Activated naive CD8-positive, alpha-beta T cell treated with anti-CD3 and anti-CD28 coated beads, Interleukin-2, amount 10 ng/mL, durations not matched to agents 7 days and 5 days (primary cell): ENCODE data around the gene ZFYVE9. TPM values are rescaled to one million over a fixed set of nuclear protein-coding genes. Genes with fewer than 3 reads are reported as not detected.
"Not testable (repeated sequence)": the region's sequence is repeated elsewhere in the genome, so short reads cannot be mapped to it uniquely, and the experiment has no call there.

Source experiments
- ATAC-seq: fragments of 150-1000 bp; cut with Tn5 transposase; one replicate; pipeline ENCODE4 v1.10.0; 2021; ENCODE audit warnings: low read depth, moderate library complexity
- POLR2A ChIA-PET: fragments of 350-600 bp; sonication (Branson Sonifier 250); formaldehyde crosslinking; loops from one replicate; lab custom pipeline; 2021; ENCODE audit warnings: antibody characterized with exemption; lab: Charles Lee
- DNase-seq: peaks from one replicate; pipeline ENCODE4 v3.0.0; 2021
- H3K27ac Mint-ChIP-seq: one replicate; pipeline ENCODE4 v1.8.0; 2022; ENCODE audit warnings: mild to moderate bottlenecking, mixed read lengths
- H3K27me3 Mint-ChIP-seq: one replicate; pipeline ENCODE4 v1.8.0; 2022; ENCODE audit warnings: mild to moderate bottlenecking, moderate library complexity, mixed read lengths
- H3K36me3 Mint-ChIP-seq: one replicate; pipeline ENCODE4 v1.8.0; 2021; ENCODE audit warnings: mild to moderate bottlenecking, mixed read lengths
- H3K4me1 Mint-ChIP-seq: one replicate; pipeline ENCODE4 v1.8.0; 2021; ENCODE audit warnings: mixed read lengths
- H3K4me3 Mint-ChIP-seq: one replicate; pipeline ENCODE4 v1.8.0; 2022; ENCODE audit warnings: mild to moderate bottlenecking, moderate library complexity, mixed read lengths
- H3K9me3 Mint-ChIP-seq: one replicate; pipeline ENCODE4 v1.8.0; 2021; ENCODE audit warnings: mixed read lengths
- total RNA-seq, 2 experiments: library from RNA; stranded (reverse); gene quantifications; one replicate each; pipeline ENCODE4 v1.2.3, GENCODE V29; 2021

The ZFYVE9 gene
- total RNA-seq, 2 experiments from 2014 or later: 4.5 to 5.5 TPM

GRCh38 chr1:52189898-52190480 lies 48.1 kb downstream of the ZFYVE9 start:
- H3K27me3 Mint-ChIP-seq: no peaks in the 10 kb centered on the region
- POLR2A ChIA-PET: no interaction called here
- no peak overlapping the region for H3K27ac Mint-ChIP-seq
- ATAC-seq (no peak), DNase-seq (no peak)
- no peak overlapping the region for H3K4me3 Mint-ChIP-seq
- peaks cover 2% of the 10 kb centered on the region for H3K9me3 Mint-ChIP-seq
- H3K36me3 Mint-ChIP-seq: no peaks in the 10 kb centered on the region
- peaks cover 3% of the 10 kb centered on the region for H3K4me1 Mint-ChIP-seq

DNA sequence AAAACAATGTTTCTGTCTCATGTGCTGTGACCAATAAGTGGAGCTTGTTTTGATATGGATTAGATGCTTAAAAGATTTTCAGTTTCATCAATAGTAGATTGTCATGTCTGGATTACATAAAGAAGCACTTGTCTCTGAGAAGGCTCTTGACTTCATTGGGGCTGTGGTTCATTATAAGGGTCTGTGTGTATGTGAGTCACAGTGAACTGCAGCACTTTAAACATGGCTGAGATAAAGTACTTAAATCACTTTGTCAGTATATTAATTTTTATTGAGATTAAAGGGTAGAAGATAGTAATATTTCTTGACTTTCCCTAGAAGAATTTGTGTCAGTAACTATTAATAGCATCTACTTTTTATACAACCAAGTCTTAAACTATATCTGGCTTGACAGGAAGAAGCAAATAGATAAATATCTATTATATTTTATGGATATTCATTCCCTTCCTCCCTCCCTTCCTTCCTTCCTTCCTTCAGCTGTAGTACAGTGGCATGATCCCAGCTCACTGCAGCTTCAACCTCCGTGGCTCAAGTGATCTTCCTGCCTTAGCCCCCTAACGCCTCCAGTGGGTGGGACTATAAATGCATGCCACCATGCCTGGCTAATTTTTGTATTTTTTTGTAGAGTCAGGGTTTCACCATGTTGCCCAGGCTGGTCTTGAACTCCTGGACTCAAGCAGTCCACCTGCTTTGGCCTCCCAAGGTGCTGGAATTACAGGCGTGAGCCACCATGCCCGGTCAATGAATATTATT lies 48.8 kb downstream of the ZFYVE9 start:
- H3K27ac Mint-ChIP-seq: no peak overlapping the region
- H3K4me1 Mint-ChIP-seq: peaks cover 3% of the 10 kb centered on the region
- DNase-seq (no peak), ATAC-seq (no peak)
- peaks cover 2% of the 10 kb centered on the region for H3K9me3 Mint-ChIP-seq
- H3K36me3 Mint-ChIP-seq: no peaks in the 10 kb centered on the region
- H3K4me3 Mint-ChIP-seq: no peak overlapping the region
- POLR2A ChIA-PET: no interaction called here
- H3K27me3 Mint-ChIP-seq: no peaks in the 10 kb centered on the region

DNA sequence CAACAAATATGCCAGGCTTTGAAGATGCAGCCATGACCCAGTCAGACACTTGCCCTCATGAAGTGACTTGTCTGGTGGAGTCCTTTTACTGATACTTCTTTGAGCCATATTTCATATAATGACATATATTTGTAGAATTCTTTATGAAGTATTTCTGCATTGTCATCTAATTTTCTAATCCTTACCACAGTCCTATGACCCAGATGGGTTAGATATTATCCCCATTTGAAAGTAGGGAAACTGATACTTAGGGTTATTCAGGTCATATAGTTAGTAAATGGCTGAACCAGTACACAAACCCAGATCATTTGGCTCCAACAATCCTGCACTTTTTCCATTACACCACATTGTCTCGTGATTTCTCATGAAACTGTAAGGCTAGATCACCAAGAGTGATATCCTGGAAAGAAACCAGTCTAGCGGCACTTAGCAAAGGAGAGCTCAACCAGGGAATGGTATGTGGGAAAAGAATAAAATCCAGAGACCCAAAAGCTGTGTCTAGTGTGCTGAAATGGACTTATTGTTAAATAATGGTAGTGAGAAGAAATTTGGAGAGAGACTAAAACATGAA lies 49.6 kb downstream of the ZFYVE9 start:
- Mint-ChIP-seq H3K27ac (no peak overlapping the region), H3K27me3 (no peaks in the 10 kb centered on the region)
- no peak for ATAC-seq

DNA sequence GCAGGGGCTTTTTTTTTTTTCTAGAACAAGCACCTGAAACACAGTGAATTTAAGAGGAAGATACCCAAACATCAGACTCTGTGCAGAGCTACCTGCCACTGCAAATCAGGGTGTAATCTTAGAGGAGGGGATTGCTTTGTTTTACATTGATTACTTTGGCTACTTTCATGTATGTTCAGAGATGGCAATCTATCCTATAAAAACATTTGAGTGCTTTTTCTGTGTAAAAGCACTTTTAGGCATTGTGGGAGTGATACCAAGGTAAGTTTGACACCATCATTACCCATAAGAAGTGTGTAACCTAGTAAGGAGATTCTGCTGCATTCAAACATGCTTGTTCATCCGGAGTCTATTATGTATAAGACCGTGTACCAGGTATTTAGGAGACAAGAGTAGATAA lies 50.1 kb downstream of the ZFYVE9 start:
- H3K9me3 Mint-ChIP-seq: no peaks in the 10 kb centered on the region
- no peak for ATAC-seq
- H3K4me1 Mint-ChIP-seq: peaks cover 3% of the 10 kb centered on the region
- no peaks in the 10 kb centered on the region for H3K36me3 Mint-ChIP-seq
- no peak overlapping the region for H3K27ac Mint-ChIP-seq
- POLR2A ChIA-PET: no interaction called here
- DNase-seq: no peak
- no peaks in the 10 kb centered on the region for H3K27me3 Mint-ChIP-seq
- H3K4me3 Mint-ChIP-seq: no peak overlapping the region

More for the DNA sequence above, 49.6 kb downstream of the ZFYVE9 start:
- Mint-ChIP-seq H3K9me3 (peaks cover under 1% of the 10 kb centered on the region), H3K4me1 (peaks cover 3% of the 10 kb centered on the region), H3K36me3 (no peaks in the 10 kb centered on the region), H3K4me3 (no peak overlapping the region)
- no peak for DNase-seq
- POLR2A ChIA-PET: no interaction called here

- Mint-ChIP-seq H3K4me1 (peaks cover 3% of the 10 kb centered on the region), H3K4me3 (no peak overlapping the region), H3K9me3 (no peaks in the 10 kb centered on the region), H3K36me3 (no peaks in the 10 kb centered on the region), H3K27ac (no peak overlapping the region), H3K27me3 (no peaks in the 10 kb centered on the region)
- ATAC-seq: no peak
- no peak for DNase-seq
- POLR2A ChIA-PET: no interaction called here
These were observed 50.5 kb downstream of the ZFYVE9 start for GRCh38 chr1:52192436-52192835.

DNA sequence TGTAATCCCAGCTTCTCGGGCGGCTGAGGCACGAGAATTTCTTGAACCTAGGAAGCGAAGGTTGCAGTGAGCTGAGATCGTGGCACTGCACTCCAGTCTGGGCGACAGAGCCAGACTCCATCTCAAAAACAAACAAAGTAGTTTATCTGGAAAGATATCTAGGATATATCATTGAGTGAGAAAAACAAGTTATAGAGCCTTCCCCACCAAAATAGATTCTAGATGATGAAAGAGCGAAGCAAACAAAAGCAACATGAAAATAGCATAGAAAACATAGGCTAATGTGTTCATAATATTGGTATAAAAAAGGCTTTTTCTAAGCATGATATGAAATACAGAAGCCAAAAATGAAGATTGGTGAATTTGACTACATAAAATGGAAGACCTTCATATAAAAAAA lies 52.1 kb downstream of the ZFYVE9 start:
- ATAC-seq (no peak), DNase-seq (no peak)
- Mint-ChIP-seq H3K27ac (no peak overlapping the region), H3K9me3 (no peaks in the 10 kb centered on the region), H3K4me3 (no peak overlapping the region), H3K4me1 (no peaks in the 10 kb centered on the region), H3K36me3 (peaks cover 1% of the 10 kb centered on the region), H3K27me3 (no peaks in the 10 kb centered on the region)
- POLR2A ChIA-PET: interaction anchor here (0.6 kb wide), 1 partner anchor 491 kb away, joined by 3 read pairs; no protein-coding TSS in a partner anchor

GRCh38 chr1:52195161-52195560 lies 53.3 kb downstream of the ZFYVE9 start:
- no peak for ATAC-seq
- POLR2A ChIA-PET: no interaction called here
- Mint-ChIP-seq H3K9me3 (no peaks in the 10 kb centered on the region), H3K27ac (no peak overlapping the region), H3K4me1 (no peaks in the 10 kb centered on the region), H3K36me3 (peaks cover 1% of the 10 kb centered on the region), H3K27me3 (no peaks in the 10 kb centered on the region), H3K4me3 (no peak overlapping the region)
- no peak for DNase-seq

DNA sequence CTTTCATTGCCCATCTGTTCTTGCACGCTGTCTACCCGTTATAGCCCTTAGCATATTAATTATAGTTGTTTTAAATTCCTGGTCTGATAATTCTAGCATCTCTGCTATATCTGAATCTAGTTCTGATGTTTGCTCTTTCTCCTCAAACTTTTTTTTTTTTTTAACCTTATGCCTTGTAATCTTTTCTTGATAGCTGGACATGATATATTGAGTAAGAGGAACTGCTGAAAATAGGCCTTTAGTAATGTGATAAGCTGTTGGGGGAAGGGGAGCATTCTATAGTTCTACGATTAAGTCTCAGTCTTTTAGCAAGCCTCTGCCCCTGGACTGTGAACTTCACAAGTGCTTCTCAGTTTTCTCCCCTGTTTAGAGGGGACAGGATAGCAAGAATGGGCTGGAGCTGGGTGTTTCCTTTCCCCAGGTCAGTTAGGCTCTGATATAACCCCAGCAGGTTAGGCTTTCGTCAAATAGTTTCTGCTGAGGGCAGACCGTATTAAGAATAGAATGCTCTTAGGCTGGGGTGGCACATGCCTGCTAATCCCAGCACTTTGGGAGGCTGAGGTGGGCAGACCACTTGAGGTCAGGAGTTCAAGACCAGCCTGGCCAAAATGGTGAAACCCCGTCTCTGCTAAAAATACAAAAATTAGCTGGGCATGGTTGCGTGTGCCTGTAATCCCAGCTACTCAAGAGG lies 62.2 kb downstream of the ZFYVE9 start:
- H3K27me3 Mint-ChIP-seq: peaks cover 5% of the 10 kb centered on the region
- no peak overlapping the region for H3K27ac Mint-ChIP-seq
- no peak for DNase-seq
- peaks cover 7% of the 10 kb centered on the region for H3K36me3 Mint-ChIP-seq
- no peak overlapping the region for H3K4me3 Mint-ChIP-seq
- peaks cover 7% of the 10 kb centered on the region for H3K9me3 Mint-ChIP-seq
- no peak for ATAC-seq
- no peaks in the 10 kb centered on the region for H3K4me1 Mint-ChIP-seq
- POLR2A ChIA-PET: no interaction called here

GRCh38 chr1:52204696-52205095 lies 62.8 kb downstream of the ZFYVE9 start:
- DNase-seq: no peak
- H3K4me1 Mint-ChIP-seq: no peaks in the 10 kb centered on the region
- peaks cover 8% of the 10 kb centered on the region for H3K36me3 Mint-ChIP-seq
- H3K4me3 Mint-ChIP-seq: no peak overlapping the region
- H3K27me3 Mint-ChIP-seq: peaks cover 5% of the 10 kb centered on the region
- H3K9me3 Mint-ChIP-seq: peaks cover 10% of the 10 kb centered on the region
- H3K27ac Mint-ChIP-seq: no peak overlapping the region
- no peak for ATAC-seq
- POLR2A ChIA-PET: no interaction called here

DNA sequence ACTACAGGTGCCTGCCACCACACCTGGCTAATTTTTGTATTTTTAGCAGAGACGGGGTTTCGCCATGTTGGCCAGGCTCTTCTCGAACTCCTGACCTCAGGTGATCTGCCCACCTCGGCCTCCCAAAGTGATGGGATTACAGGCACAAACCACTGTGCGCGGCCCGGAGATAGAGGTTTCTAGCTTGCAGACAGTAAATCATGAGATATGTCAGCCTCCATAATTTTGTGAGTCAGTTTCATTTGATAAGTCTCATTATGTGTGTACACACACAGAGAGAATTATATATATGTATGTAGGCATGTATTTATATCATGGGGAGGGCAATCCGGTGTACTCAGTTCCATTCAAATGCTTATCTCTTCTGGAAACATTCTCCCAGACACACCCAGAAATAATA lies 64.8 kb downstream of the ZFYVE9 start:
- ATAC-seq, H3K9me3 Mint-ChIP-seq, H3K4me3 Mint-ChIP-seq, H3K36me3 Mint-ChIP-seq, H3K27me3 Mint-ChIP-seq, POLR2A ChIA-PET, H3K4me1 Mint-ChIP-seq, DNase-seq, H3K27ac Mint-ChIP-seq: not testable (repeated sequence)

DNA sequence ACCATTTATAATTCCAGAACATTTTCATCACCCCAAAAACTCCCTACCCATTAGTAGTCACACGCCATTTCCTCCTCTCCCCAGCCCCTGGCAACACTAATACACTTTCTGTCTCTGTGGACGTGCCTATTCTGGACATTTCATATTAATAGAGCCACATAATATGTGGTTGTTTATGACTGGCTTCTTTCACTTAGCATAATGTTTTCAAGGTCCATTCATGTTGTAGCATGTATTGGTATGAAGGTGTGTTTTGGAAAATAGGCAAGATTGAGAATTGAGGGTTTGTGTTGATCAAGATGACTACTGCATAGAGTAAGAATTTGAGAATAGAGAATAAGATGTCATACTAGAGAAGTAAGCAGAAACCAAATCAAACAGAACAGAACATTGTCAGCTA lies 67.5 kb downstream of the ZFYVE9 start:
- Mint-ChIP-seq H3K27ac (no peak overlapping the region), H3K9me3 (peaks cover 6% of the 10 kb centered on the region), H3K36me3 (peaks cover 3% of the 10 kb centered on the region), H3K4me3 (no peak overlapping the region), H3K4me1 (no peaks in the 10 kb centered on the region), H3K27me3 (no peaks in the 10 kb centered on the region)
- DNase-seq (no peak), ATAC-seq (no peak)
- POLR2A ChIA-PET: no interaction called here

DNA sequence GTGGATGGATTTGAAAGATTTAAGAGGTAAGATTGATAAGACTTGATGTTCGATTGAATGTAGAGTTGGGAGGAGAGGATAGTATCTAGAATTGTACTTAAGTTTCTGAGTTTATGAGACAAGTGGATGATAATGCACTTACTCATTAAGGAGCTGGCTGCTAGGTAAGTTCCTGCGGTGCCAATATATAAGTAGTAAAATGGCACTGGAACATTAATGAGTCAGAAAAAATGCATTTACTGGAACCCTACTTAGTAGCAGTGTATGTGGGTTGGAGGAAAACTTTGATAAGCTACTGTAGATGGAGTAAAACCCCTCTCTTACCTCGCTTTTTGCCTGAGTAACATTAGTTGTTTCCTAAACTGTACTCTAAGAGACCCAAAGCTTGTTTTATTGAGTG lies 68.2 kb downstream of the ZFYVE9 start:
- Mint-ChIP-seq H3K36me3 (peaks cover 3% of the 10 kb centered on the region), H3K27ac (no peak overlapping the region), H3K4me3 (no peak overlapping the region), H3K9me3 (peaks cover 6% of the 10 kb centered on the region), H3K27me3 (no peaks in the 10 kb centered on the region), H3K4me1 (no peaks in the 10 kb centered on the region)
- DNase-seq: no peak
- POLR2A ChIA-PET: no interaction called here
- ATAC-seq: no peak

- ATAC-seq (no peak), DNase-seq (no peak)
- no peaks in the 10 kb centered on the region for H3K27me3 Mint-ChIP-seq
- peaks cover 20% of the 10 kb centered on the region for H3K36me3 Mint-ChIP-seq
- POLR2A ChIA-PET: no interaction called here
- no peaks in the 10 kb centered on the region for H3K4me1 Mint-ChIP-seq
- H3K9me3 Mint-ChIP-seq: peaks cover 18% of the 10 kb centered on the region
- no peak overlapping the region for H3K27ac Mint-ChIP-seq
- H3K4me3 Mint-ChIP-seq: no peak overlapping the region
These were observed 75.1 kb downstream of the ZFYVE9 start for GRCh38 chr1:52216907-52217458.
